Fibroblast of gingiva (primary cell): ENCODE data around the gene STATH.
"Not testable (repeated sequence)": the region's sequence is repeated elsewhere in the genome, so short reads cannot be mapped to it uniquely, and the experiment has no call there.

Experiments
- DNase-seq: peaks from one replicate; pipeline ENCODE4 v3.0.0-alpha.2; 2011; ENCODE audit warnings: low read depth

STATH gene, protein sequence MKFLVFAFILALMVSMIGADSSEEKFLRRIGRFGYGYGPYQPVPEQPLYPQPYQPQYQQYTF

DNA sequence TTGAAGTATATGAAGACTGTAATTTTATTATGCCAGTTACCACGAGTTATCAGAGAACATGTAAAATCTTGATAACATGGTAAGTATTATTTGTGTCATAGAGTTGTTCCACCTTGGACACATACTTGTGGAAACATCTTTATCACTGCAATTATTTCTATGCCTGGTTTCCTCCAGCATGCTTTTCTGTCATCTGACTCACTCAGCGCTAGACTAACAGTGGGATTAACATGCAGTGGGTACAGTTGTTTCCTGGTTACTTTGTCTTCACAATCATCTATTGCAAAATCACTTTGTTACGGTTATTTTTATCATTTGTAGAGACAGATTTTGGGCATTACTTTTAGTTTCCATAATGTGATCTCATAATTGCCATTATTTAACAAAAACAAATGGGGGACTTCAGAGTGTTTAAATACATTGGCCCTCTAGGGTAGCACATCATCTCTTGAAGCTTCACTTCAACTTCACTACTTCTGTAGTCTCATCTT lies at the start of gene STATH:
TSS of gene STATH (plus strand) at position 441 of the 491 bp plus-strand sequence. CDS start 2,472 bp downstream, outside the sequence.
- no peak for DNase-seq

DNA sequence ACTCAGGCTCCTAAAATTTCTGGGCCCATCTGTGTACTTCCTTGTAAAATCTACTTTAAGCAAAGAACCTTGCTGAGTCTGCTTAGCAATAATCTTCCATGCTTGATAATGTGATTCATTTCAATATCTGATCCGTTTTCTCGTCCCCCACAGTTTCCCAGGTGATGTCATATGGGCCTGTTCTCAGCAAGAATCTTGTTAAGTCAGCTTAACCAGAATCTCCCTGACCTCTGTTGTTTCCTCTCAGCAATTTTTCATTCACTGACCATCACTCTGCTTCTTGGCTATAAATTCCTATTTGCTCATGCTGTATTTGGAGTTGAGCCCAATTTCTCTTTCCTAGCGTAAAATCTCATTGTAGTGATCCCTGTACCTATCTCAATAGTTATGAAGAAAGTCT lies 44.2 kb upstream of the STATH start:
- DNase-seq = no peak

DNA sequence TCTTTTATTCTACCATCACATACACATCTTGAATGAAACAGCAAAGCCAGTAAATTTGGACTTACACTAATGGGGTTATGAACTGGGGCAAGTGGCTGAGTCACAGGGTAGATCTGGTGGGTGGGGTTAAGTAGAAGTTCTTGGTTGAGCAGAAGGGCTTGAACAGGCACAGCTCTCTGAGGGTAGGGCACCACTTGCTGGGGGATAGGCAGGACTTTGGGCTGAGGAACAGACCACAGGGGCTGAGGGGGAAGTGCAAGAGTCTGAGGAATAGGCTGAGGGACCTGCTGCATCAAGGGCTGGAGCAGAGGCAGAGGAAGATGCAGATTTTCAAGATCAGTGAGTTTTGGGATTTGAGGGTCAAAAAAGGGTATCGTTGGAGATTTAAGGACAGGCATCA lies 38.6 kb upstream of the STATH start:
- no peak for DNase-seq

DNA sequence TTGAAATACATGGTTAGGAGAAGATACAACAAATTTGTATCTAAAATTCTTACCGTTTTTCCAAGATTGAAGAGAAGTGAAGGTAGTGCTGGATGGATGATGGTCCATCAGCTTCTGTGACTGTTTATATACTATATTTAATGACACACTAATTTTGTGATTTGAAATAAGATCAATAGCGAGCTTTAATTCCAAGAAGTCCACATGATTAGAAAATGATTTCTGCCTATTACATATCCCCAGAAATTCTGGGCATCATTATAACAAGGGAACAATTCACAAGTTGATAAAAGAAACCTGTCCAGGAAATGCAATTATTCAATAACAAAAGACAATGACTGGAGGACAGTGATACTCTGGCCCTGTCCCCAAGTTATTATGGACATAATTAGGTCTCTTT lies 30.1 kb upstream of the STATH start, which contains the start of gene CSN2:
TSS of gene CSN2 (minus strand) at position 101 of the 400 bp plus-strand sequence. CDS start 4,733 bp downstream, outside the sequence.
- DNase-seq = no peak

DNA sequence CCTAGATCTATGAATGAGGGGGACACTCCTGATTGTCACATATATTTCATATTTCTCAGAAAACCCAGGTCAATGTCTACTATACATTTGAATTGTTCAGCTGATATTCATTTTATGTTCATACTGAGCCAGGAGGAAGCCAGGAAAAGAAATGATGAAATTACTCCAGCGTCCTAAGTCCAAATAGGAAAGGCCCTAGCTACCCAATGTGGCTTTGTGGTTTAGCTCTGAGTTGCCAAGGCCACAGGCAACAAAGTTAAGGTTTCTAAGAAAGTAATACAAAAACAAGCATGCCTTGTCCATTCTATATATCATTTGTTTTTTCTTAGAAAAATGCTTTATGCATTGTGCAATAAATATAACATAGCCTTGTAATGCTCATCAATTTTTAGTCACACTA lies 25.7 kb upstream of the STATH start:
- DNase-seq = peak; percentile 48

- DNase-seq = peak; percentile 75
Observed at GRCh38 chr4:69974631-69975030, 21.1 kb upstream of the STATH start.

- DNase-seq = peak; percentile 73
Observed at GRCh38 chr4:69977582-69977981, 18.2 kb upstream of the STATH start.

- DNase-seq = no peak
Observed at GRCh38 chr4:69984030-69984443, 11.7 kb upstream of the STATH start.

GRCh38 chr4:69986663-69987062 lies 9.1 kb upstream of the STATH start:
- DNase-seq = no peak

DNA sequence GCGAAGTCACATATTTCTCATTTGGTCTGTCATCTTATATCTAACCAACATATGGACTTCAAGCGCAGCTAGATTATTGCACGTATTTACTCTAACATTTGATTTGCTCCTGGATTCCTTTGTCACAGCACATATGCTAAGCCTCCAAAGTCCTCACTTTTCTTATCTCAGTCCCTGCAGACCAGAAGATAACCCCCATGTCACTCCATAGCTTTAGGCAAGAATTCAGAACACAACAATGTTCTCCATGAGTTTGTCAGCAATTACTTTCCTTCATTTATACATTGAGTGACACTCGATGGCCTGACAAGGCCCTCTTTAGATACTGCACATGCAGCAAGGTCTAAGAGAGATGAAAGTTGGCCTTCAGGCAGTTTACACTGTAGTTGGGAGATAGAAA lies 4.8 kb upstream of the STATH start:
- DNase-seq = no peak

DNA sequence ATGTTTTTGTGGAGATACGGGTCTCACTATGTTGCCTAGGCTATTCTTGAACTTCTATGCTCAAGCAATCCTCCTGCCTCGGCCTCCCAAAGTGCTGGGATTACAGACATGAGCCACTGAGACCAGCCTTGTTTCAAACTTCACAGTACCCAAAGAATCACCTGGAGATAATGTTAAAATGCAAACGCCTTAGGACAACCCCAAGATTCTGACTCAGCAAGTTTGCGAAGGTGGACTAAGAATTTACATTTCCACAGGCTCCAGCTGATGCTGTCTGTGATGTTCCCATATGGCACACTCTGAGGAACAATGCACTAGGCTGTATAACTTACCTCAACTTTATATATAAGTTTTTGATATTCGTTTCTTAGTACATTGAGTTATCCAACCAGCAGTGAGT lies 984 bp upstream of the STATH start:
- no peak for DNase-seq

DNA sequence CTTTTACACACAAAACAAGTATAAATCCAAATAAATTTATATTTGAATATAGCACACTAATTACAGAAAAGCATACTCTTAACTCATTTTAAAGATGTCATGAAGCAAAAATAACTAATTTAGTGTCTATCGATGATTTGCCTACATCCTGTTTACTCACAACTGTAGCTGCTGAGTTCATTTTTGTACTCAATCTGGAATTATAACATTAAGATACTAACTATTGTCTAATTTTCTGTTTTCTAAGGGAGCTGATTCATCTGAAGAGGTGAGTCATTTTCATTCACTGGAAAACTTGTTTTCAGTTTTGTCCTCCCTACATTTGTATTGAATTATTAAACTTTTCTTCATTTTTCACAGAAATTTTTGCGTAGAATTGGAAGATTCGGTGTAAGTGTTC lies 3.7 kb downstream of the STATH start:
- no peak for DNase-seq

- DNase-seq = no peak
Observed at GRCh38 chr4:70000711-70001110, 4.9 kb downstream of the STATH start.

DNA sequence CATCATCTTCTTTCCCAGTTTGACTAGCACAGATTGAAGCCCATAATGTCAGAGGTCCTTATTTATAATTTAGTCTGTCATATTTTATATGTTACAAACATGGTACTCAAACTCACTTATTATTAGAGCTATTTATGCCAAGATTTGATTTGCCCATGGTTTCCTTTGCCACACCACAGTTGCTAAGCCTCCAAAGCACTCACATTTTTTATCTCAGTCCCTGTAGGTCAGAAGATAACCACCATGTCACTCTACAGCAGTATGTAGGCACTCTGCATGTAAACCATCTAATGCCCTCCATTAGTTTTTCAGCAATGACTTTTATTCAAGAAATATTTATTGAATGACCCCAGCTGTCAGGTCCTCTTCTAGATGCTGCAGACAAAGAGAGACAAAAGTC lies 6.7 kb downstream of the STATH start:
- no peak for DNase-seq

DNA sequence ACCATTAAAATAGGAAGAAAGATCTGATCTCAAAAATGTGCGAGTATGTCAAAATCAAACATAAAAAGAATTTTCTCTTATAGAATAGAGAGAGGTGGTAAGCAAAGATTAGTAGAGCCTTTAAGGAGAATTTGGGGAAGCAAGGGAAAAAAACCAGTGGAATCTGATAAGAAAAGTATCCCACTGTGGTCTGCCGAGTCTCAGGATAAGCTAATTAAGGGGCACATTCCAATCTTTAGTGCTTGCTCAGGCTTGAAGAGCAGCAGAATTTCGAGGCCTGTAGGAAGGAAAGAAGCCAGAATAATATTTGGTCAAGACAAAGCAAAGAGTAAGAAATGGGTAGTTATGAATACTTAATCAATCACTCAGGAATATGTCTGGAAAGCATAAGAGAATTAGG lies 13.0 kb downstream of the STATH start:
- DNase-seq = no peak

DNA sequence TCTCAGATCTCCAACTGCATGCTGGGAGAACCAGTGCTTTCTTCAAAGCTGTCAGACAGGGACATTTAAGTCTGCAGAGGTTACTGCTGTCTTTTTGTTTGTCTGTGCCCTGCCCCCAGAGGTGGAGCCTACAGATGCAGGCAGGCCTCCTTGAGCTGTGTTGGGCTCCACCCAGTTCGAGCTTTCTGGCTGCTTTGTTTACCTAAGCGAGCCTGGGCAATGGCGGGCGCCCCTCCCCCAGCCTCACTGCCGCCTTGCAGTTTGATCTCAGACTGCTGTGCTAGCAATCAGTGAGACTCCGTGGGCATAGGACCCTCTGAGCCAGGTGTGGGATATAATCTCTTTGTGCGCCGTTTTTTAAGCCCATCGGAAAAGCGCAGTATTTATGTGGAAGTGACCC lies 23.2 kb downstream of the STATH start:
- DNase-seq = not testable (repeated sequence)

- no peak for DNase-seq
Observed at GRCh38 chr4:70023218-70023617, 27.5 kb downstream of the STATH start.

GRCh38 chr4:70027011-70027410 lies 31.2 kb downstream of the STATH start:
- no peak for DNase-seq

DNA sequence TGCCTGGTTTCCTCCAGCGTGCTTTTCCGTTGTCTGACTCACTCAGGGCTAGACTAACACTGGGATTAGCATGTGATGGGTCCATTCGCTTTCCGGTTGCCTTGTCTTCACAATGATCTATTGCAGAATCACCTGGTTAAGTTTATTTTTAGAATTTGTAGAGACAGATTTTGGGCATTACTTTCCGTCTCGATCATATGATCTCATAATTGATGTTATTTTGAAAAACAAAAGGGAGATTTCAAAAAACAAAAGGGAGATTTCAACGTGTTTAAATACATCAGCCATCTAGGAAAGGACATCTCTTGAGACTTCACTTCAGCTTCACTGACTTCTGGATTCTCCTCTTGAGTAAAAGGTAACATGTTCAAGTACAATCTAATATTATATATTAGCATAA lies 32.4 kb downstream of the STATH start, which contains the start of gene HTN3:
TSS of gene HTN3 (plus strand) at position 301 of the 400 bp plus-strand sequence. CDS start 2,282 bp downstream, outside the sequence.
- DNase-seq = not testable (repeated sequence)

GRCh38 chr4:70037559-70037958 lies 41.8 kb downstream of the STATH start:
- DNase-seq = not testable (repeated sequence)

GRCh38 chr4:70039928-70040327 lies 44.2 kb downstream of the STATH start:
- DNase-seq = not testable (repeated sequence)

- no peak for DNase-seq
Observed at GRCh38 chr4:70041652-70042286, 46.0 kb downstream of the STATH start.

GRCh38 chr4:70050138-70050537 lies 54.4 kb downstream of the STATH start, which contains the start of gene HTN1:
HTN1 (plus strand) TSS chr4:70050438; CDS start chr4:70053077, 2,639 bp downstream.
- DNase-seq = not testable (repeated sequence)
